Measurements from ENCODE around the gene NEK7.
"Not testable (repeated sequence)": the region's sequence is repeated elsewhere in the genome, so short reads cannot be mapped to it uniquely, and the experiment has no call there.

NEK7 gene

DNA sequence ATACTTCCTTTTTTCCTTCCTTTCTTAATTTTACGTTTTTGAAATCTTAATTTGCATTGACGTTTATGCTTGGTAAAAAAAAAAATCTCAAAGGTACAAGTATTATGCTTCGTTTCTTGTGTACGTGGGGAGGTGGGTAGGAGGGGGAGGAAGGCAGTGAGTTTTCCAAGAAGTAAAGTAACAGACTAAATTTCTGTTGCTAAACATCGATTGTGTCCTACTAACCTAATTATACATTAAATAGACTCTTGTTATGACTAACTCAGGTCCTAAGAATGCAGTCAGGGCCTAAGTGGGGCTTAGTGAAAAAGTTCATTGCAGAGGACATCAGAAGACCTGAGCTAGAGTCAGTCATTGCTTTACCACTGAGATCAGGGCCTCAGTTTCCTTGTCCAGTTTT lies 17.5 kb downstream of the NEK7 start:
- no peak for DNase-seq

DNA sequence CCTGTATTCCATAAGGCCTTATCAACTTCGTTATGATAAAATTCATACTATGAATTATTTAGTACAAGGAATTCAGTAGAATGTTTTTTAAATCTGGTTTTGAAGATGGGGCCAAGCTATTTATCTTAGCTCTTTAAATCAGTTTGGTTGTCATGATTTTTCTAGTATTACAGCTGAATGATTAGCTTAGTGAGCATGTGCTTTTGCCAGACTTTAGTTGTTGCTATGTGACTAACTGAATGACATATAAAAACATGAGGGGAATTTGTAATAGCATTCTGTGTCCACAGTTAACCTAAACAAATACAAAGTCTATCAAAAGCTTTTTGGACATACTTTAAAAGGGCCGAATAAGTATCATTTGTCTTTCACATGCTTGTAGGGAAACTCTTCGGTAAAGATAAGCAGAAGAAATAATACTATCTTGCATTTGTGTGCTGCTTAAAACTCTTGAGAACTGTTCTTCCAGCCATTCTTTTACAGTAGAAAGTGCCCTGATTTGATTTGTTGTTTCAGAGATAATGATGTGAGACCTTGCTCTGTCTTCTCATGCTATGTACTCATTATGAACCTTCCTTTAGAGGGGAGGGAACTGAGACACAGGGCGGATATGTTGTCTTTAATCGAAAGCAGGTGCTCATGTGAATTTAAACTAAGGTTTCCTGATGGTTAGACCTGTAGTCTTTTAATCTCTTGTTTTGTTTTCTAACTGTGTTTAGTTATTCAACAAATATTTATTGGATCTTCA lies 18.8 kb downstream of the NEK7 start:
- no peak for DNase-seq

DNA sequence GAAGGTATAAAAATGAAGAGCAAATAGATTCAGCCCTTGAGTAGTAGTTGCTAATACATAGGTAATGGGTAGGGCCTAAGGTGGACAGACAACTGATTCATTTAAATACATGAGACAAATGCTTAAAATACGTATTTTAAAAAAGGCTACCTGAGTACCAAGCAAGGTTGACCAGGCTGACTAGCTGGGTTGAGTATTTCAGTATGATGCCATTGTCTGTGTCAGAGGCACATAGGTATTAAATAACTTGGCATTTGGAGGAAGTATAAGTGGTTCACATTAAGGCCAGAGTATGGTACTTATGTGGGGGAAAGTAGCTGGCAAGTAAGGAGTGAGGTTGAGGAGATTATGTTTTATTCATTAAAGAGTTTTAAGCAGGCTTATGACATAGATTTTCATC lies 19.4 kb downstream of the NEK7 start:
- no peak for DNase-seq

DNA sequence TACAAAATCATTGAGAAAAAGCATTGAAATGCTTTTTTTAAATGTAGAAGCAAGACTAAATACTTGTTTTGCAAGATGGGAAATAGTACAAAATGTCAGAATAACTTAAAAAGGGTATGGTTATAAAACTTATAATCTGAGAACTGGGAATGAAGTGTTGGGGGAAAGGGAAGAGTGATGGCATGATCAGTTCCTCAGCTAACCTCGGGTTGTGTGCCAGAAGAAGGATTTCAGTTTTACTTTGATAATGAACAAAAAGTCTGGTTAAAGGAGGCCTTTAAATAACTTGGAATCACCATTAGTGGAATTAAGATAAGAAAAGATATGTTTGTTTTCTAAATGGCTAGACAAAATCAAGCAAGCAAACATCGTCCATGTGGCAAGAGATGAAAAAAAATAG lies 20.7 kb downstream of the NEK7 start:
- DNase-seq: no peak

DNA sequence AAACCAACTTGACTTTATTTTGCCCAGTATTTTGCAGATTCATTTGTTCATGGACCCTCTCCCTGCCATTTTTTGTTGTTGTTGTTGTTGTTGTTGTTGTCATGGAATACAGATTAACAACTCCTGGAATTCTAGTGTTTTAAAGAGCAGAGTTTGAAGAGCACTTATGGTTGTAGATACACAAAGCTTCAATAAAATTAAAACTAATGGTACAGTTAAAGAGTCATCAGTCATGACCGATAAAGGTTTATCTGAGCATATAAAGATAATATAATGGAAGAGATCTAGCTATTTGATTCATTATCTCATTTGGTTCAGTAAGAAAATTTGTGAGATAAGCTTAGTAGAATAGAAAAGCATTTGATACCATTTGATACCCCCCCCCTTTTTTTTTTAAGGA lies 21.8 kb downstream of the NEK7 start:
- DNase-seq: no peak

DNA sequence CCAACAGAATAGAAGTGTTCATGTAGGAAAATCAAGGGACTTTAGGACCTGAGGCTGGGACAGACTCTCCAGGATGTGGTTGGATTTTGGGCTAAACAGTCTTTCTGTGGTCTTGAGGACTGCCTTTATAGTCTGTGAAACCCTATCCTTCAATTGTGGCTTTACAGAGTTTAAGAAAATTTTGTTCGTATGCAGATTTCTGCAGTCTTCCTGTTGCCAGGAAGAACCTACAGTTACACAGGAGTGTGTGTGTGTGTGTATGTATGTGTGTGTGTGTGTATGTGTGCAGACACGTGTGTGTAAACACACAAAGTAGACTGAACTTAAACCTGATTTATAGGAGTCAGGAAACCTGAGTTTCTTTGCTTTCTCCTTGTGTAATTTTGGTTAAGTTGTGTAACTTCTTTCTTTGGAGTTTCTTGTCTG lies 22.8 kb downstream of the NEK7 start:
- no peak for DNase-seq

DNA sequence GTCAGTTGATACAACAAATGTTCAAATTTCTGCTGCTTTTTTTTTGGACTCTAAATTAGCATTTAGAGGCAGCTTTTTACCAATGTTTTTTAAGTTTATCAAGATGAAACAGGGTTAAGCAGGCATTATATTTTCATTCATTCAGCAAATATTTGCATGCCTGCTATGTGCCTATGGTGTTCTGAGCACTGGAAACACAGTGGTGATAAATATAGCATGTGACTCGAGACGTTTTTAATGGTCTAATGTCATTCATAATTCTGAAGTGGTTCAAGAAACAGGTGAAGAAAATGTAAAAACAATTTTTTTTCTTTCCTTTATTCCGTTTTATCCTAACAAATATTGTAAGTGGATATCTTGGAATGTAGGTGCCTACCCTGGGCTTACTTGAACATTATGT lies 26.8 kb downstream of the NEK7 start:
- DNase-seq: no peak

DNA sequence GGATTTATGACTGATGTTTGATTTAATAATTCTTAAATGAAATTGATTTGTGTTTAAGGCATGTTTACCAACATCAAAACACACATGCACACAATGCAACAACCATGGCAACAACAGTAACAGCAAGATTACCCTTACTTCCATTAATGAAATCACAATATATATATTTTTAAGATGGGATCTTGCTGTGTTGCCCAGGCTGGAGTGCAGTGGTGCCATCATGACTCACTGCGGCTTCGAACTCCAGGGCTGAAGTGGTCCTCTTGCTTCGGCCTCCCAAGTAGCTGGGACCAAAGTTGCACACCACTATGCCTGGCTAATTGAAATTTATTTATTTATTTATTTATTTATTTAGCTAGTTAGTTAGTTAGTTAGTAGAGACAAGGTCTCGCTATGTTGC lies 27.7 kb downstream of the NEK7 start:
- DNase-seq: no peak

DNA sequence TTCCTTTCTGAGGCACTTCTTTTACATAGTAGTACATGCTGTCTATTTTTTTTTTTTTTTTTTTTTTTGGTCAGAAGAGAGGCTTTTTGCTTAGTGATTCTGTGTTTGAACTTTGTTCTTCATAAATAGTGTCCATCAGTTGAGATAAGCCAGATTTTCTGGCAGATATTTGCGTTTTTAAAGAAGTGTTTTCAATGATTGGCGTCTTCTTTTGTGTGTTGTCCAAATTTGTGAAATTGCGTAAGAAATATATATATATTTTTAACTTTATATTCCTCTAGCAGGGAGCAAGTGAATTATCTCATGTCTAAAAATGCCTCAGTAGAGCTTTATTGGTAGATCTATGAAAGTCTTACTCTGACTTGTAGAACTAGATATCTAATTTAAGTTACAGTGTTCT lies 28.3 kb downstream of the NEK7 start:
- no peak for DNase-seq

DNA sequence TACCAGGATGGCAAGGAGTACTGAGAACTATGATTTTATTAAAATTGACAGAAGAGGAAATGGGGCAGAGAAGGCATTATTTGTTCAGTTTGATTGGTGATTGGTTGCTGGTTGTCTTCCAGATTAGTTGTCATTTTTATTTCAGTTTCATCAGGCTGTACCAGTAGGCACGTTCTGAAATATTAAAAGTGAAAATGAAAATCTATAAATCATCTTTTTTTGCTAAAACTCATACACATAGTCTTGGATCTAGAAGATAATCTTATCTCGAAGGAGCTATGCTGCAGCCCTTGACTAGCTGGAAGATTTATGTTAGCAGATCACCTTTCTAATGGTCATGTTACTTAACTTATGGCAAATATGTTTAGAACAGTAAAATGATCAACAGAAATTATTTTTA lies 29.0 kb downstream of the NEK7 start:
- DNase-seq: no peak

DNA sequence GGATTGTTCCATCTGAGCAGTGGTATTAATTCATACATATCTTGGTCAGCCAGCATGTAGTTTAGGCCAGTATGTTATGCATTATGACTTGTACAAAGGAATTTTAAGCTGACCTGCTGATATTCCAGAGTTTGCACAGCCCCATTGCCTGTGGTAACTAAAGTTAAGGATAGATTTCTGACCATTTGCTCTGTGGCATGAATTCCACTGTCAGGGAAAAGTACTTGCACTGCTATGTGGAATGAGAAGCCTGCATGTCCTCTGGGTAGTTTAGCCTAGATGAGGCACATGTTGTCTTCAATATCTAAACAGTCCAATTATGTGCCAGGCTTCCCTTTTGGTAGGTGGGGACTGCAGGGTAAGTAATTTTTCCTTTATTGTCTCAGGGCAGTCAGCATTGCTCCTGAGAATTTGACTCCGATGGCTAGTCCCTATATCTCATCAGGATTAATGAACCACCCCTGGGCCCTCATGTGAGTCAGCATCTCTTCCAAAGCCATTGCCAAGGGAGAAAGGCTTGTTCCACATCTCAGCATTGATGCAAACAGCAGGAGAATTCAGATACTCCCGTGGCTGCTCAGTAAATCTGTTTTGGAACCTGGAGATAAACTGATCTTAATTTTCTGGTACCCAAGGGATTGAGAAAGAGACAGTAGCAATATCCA lies 30.2 kb downstream of the NEK7 start:
- DNase-seq: no peak

DNA sequence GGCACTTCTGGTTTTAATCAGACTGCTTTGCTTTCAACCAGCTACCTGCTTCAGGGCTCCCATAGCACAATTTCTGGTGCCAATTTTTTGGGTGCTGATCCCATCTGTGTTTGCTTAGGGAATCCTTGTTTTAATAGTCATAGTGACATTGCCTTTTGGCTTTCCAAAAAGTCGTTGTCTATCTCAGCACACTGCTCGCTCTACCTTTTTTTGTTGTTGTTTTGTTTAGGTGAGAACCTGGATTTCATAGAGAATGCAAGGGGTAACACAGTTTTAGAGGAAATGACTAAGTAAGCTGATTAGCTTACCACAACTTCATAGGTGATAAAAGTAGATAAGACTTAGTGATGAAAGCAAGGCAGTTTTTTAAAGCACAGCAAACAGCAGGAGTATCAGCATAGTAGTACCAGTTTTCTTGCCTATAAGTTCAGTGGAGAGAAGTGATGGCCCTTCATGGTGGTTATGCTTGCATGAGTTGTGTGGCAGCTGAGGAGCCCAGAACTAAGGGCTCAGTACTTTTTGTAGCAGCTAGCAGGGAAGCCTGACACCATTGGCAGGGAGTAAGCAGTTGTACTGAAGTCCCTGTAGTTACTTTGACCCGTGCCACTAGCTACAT lies 31.3 kb downstream of the NEK7 start:
- DNase-seq: no peak

DNA sequence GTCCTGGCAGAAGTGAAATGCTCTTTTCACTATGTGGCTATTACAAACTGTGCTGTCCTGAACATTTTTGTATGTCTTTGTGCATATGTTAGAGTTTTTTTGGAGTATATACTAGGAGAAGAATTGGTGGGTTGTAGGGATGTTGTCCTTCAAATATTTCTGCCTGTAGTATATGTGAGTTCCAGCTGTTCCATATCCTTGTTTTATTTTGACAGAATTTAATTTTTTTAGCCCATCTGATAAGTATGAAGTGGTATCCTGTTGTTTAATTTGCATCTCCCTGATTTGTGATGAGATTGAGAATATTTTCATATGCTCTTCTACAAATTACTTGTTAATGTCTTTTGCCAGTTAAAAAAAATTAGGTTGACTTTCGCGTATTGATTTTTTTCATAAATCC lies 34.3 kb downstream of the NEK7 start:
- DNase-seq: no peak

DNA sequence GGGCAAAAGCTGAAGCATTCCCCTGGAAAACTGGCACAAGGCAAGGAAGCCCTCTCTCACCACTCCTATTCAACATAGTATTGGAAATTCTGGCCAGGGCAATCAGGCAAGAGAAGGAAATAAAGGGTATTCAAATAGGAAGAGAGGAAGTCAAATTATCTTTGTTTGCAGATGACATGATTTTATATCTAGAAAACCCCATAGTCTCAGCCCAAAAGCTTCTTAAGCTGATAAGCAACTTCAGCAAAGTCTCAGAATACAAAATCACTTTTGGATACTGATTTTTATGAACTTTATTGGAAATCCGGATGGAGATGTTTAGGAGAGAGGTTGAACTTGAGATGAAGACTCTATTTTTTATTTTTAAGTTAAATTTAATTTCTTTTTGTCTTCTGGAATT lies 37.1 kb downstream of the NEK7 start:
- not testable (repeated sequence) for DNase-seq

DNA sequence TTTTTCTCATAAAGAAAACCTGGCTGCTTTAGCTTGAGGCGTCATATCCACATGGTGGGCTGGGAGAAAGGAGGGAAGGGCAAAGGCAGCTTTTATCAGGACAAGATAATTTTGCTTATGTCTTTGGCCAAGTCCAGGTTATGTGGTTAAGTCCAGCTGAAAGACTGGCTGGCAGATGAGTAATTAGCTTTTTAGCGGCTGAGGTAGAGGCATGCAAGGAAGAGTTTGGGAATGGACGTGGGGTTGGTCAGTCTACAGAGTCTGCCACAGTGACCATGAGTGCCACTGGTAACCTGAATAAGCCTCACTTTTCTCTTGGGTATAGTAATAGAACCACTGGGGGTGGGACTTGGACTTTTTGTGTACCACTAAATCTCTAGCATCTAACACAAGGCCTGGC lies 39.8 kb downstream of the NEK7 start:
- no peak for DNase-seq

DNA sequence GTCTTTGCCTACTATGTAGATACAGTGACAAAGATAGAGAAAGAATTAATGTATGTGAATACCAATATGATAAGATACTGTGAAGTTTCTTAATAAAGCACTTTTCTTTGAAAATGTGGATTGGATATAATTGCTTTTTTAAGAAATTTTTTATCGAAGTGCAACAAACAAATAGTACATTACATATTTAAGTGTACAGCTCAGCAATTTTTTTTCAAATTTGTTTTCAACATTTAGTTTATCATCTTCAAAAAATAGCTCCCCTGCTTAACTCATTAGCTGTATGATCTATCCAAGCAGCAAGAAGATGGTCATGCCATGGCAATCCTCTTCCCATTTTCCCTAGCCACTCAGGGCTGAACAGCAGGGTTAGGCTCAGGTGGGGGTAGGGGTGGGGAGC lies 40.5 kb downstream of the NEK7 start:
- DNase-seq: no peak

DNA sequence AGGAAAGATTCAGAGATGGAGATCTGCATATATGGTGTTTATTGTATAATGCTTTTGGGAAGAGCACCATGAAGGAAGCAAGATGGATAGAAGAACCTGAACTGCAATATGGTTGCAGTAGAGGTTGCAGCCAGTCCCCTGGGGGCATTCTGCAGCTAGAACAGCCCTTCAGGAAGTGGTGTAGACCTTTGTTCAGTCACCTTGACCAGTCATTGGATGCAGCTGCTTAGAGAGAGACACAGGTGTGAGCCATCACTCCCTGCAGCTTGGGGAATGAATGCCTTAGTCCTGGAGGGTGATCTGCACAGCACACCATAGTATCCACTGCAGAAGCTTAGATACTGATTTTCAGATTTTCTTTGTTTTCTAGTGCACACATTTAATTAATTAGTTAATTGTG lies 42.3 kb downstream of the NEK7 start:
- no peak for DNase-seq

DNA sequence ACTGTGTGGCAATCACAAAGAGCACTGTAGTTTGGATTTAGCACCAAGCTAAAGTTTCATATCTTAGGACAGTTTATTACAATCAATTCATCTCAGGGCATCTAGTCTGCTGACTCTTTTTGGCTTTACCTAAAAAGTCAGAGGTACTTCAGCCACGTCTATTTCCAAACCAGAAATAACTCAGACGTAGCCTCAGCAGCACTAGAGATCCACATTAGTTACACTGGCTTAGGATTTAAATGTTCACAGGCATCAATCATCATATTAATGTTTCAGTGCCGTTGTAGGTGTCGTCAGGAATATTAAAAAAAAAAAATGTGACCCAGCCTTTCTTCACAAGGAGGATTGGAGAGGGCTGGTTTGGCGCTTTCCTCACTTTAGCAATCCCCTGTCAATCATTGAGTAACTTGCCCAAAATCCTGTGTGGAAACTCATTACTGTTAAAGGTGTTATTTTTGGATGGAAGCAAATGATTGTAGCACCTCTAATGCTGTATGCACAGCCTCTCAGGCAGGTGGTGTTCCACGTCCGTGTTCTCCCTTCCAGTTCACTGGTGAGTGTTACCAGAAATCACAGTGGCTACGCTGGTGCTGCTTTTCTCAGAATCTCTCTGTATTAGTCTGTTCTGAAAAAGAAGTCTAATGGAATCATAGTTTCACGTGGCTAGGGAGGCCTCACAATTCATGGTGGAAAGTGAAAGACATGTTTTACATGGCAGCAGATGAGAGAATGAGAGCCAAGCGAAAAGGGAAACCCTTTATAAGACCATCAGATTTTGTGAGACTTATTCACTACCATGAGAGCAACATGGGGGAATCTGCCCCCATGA lies 45.4 kb downstream of the NEK7 start:
- DNase-seq: no peak

DNA sequence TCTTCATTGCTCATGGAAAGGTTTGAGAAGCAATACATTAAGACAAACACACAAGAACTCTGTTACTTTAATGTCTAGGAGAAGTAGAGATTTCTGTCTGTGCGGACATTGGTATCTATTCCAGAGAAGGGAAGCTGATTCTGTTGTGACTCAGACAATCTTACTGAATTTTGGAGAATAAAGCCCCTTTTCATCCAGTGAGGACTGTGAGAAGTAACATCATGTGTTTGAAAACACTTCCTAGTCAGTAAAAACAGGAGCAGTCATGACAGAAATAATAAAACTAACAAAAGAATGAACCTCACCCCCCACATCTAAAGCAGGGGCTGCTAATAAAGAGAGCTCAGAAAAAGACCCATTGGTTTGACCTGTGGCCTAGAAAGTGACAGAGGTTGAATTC lies 46.6 kb downstream of the NEK7 start:
- DNase-seq: no peak

DNA sequence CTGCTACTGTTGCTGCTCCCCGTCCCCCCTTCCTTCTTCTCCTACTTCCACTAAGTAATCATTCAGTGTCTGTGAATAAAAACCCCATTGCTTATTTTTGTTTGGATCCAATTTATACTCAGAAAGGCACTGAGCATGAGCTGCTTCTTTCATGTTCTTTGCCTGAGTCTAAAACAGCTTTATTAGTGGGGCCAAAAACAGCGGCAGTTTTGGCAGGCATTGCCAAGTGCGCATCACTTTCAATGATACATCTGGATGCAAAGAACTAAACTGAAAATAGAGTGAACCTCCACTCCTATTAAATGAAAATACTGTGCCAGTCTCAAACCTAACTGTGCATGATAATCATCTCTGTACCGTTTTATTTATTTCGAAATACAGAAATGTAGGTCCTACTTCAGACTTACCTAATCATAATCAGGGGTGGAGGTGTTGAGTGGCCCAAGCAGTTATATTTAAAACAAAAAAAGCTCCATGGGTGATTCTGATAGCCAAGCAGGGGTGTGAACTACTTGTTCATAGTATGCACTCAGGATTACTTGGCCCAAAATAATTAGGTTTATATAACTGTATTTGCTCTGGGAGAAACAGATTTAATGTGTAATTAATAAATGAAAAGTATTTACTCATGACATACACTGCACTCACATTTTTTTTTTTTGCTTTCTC lies 48.4 kb downstream of the NEK7 start:
- DNase-seq: no peak

DNA sequence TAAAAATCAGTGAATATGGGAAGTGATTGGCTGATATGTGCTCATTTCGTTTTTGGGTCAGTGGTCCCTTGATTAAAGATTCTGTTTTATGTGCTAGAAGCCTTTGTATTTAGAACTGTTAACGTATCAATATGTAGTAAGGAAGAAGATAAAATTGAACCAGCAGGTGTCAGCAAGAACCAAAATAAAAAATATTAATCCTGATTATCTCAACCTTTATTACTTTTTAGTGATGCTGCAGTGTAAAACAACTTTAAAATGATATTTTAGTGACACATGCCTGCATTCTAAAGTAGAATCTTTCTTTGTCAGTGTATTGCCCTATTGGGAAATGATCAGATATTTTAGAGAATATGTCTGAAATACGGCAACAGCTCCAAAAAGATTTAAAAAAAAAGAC lies 49.5 kb downstream of the NEK7 start:
- no peak for DNase-seq

DNA sequence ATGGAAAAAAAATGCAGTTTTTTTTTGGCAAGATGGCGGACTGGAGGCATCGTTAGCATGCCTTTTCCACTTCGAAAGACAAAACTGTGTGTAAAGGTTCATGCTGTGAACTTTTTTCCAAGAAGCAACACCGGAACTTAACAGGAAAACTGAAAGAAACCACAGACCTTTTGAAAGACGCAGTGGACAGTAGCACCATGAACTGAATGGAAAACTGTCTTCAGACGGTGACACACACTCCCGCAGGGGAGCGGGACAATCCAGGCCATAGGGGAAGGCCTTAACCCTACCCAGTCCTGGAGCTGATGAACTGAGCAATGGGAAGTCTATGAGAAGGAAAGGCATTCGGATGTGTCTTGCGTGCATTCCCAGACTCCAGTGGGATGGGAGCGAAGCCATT lies 54.9 kb downstream of the NEK7 start:
- no peak for DNase-seq

DNA sequence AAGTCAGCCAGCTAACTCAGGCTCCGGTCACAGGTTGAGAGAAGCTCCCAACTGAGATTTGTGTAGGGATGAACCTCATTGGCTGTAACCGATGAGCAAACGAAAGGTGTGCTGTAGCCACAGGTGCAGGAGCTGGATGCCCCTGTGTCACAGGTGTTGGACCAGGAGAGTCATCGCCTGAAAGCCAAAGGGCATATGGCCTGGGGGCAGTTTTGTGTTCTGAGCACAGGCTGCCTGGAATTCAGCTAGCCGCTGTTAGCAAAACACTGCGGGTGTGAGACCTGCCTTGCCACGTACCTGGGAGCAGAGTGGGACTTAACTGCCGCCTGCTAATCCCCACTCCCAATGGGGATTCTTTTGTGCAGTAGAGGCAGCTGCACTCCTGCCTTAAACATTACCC lies 55.3 kb downstream of the NEK7 start:
- no peak for DNase-seq
